Activated T-helper 1 cell treated with anti-CD3 and anti-CD28 coated beads, Interleukin-12 subunit alpha, Interleukin-12 subunit beta, Interleukin-2, Interleukin-4 antibody, amounts not matched to agents 30 ng/mL and 10 ng/mL and 1 ng/mL, durations not matched to agents 14 hours and 24 hours and 36 hours (primary cell): ENCODE measurements around the gene TSLP. TPM values are rescaled to one million over a fixed set of nuclear protein-coding genes. Genes with fewer than 3 reads are reported as not detected.

Source experiments
- DNase-seq: peaks from one replicate; pipeline ENCODE4 v3.0.0; 2021; ENCODE audit warnings: low spot score
- H3K27ac Mint-ChIP-seq: one replicate; pipeline ENCODE4 v1.8.0; 2021; ENCODE audit warnings: mild to moderate bottlenecking, mixed read lengths
- H3K27me3 Mint-ChIP-seq: one replicate; pipeline ENCODE4 v1.8.0; 2022; ENCODE audit warnings: mild to moderate bottlenecking, moderate library complexity, mixed read lengths; ENCODE audit not compliant: insufficient read depth
- H3K36me3 Mint-ChIP-seq: one replicate; pipeline ENCODE4 v1.8.0; 2021; ENCODE audit warnings: low read depth, mixed read lengths
- H3K4me1 Mint-ChIP-seq: one replicate; pipeline ENCODE4 v1.8.0; 2021; ENCODE audit warnings: low read depth, mixed read lengths
- H3K4me3 Mint-ChIP-seq: one replicate; pipeline ENCODE4 v1.8.0; 2021; ENCODE audit warnings: mild to moderate bottlenecking, moderate library complexity, mixed read lengths
- H3K9me3 Mint-ChIP-seq: one replicate; pipeline ENCODE4 v1.8.0; 2021; ENCODE audit warnings: mixed read lengths
- intact Hi-C: fragments of 100-400 bp; cut with micrococcal nuclease; formaldehyde crosslinking; loops from one replicate; pipeline ENCODE4 v1.15.1; 2024
- total RNA-seq: library from RNA; stranded (reverse); gene quantifications from 2 replicates; pipeline ENCODE4 v1.2.3, GENCODE V29; 2022

The TSLP gene
- 0.17 and 0.47 TPM in 2 replicates for total RNA-seq

- Mint-ChIP-seq H3K9me3 (no peaks in the 10 kb centered on the region), H3K27me3 (peaks cover 70% of the 10 kb centered on the region), H3K4me1 (peaks cover 31% of the 10 kb centered on the region), H3K4me3 (peak within 1 kb of the TSS; percentile 86), H3K36me3 (peaks cover 2% of the 10 kb centered on the region), H3K27ac (no peak within 1 kb of the TSS)
- DNase-seq = no peak
- intact Hi-C loops = no loop called here
Observed at GRCh38 chr5:111071413-111071812, at the start of gene TSLP. TSS of gene TSLP (plus strand) at chr5:111071713. CDS start at chr5:111071891, 178 bp downstream.

GRCh38 chr5:111022301-111022700 is 49.2 kb upstream of the TSLP start:
- H3K4me3 Mint-ChIP-seq = no peak overlapping the region
- H3K36me3 Mint-ChIP-seq = no peaks in the 10 kb centered on the region
- H3K27me3 Mint-ChIP-seq = peaks cover 2% of the 10 kb centered on the region
- no peak for DNase-seq
- intact Hi-C loops = no loop called here
- no peaks in the 10 kb centered on the region for H3K4me1 Mint-ChIP-seq
- H3K27ac Mint-ChIP-seq = no peak overlapping the region
- no peaks in the 10 kb centered on the region for H3K9me3 Mint-ChIP-seq

GRCh38 chr5:111028865-111029264 is 42.6 kb upstream of the TSLP start:
- intact Hi-C loops = no loop called here
- H3K36me3 Mint-ChIP-seq = no peaks in the 10 kb centered on the region
- no peak overlapping the region for H3K27ac Mint-ChIP-seq
- H3K4me3 Mint-ChIP-seq = no peak overlapping the region
- peaks cover 4% of the 10 kb centered on the region for H3K27me3 Mint-ChIP-seq
- H3K9me3 Mint-ChIP-seq = no peaks in the 10 kb centered on the region
- DNase-seq = no peak
- H3K4me1 Mint-ChIP-seq = no peaks in the 10 kb centered on the region

GRCh38 chr5:111043712-111044506 is 27.6 kb upstream of the TSLP start:
- peaks cover 4% of the 10 kb centered on the region for H3K27me3 Mint-ChIP-seq
- no peaks in the 10 kb centered on the region for H3K36me3 Mint-ChIP-seq
- H3K9me3 Mint-ChIP-seq = no peaks in the 10 kb centered on the region
- no peak overlapping the region for H3K27ac Mint-ChIP-seq
- intact Hi-C loops = no loop called here
- no peak overlapping the region for H3K4me3 Mint-ChIP-seq
- H3K4me1 Mint-ChIP-seq = no peaks in the 10 kb centered on the region
- DNase-seq = no peak

DNA sequence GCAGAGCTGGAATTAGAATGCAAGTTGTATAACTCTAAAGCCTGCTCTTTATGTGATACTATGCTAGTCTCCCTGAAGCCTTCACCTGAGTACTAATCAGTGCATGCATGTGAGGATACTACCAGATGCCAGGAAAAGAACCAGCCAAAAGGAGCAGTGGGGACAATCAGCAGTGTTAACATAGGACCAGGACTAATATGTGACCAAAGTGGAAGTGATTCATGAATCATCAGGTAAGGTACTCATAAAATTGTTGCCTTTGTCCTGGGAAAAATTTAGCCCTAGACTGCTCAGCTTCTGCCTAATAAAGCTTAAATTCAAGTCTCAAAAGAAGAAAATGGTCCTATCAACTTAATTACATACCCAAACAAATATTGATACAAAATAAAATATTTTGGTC is 13.4 kb upstream of the TSLP start:
- Mint-ChIP-seq H3K4me3 (no peak overlapping the region), H3K36me3 (no peaks in the 10 kb centered on the region), H3K27me3 (peaks cover 28% of the 10 kb centered on the region), H3K9me3 (no peaks in the 10 kb centered on the region), H3K4me1 (no peaks in the 10 kb centered on the region), H3K27ac (no peak overlapping the region)
- DNase-seq = no peak
- intact Hi-C loops = no loop called here

DNA sequence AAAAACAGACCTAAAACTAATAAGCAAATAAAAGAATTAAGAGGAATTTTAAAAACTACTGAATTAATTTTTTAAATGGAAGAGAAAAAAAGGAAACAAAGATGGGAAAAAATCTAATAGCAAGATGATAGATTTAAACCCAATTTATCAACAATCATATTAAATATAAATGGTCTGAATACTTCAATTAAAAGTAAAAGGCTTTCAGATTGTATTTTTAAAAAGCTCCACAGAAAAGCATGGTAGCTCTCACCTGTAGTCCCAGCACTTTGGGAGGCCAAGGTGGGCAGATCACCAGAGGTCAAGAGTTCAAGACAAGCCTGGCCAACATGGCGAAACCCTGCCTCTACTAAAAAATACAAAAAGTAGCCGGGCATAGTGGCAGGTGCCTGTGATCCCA is 11.3 kb upstream of the TSLP start:
- Mint-ChIP-seq H3K4me3 (no peak overlapping the region), H3K4me1 (no peaks in the 10 kb centered on the region), H3K27ac (no peak overlapping the region), H3K36me3 (no peaks in the 10 kb centered on the region), H3K27me3 (peaks cover 31% of the 10 kb centered on the region), H3K9me3 (no peaks in the 10 kb centered on the region)
- DNase-seq = no peak
- intact Hi-C loops = no loop called here

- H3K27me3 Mint-ChIP-seq = peaks cover 41% of the 10 kb centered on the region
- no peak overlapping the region for H3K27ac Mint-ChIP-seq
- intact Hi-C loops = loop anchor here (2.0 kb wide), 1 partner anchor 305 kb away; no protein-coding TSS in a partner anchor
- no peaks in the 10 kb centered on the region for H3K4me1 Mint-ChIP-seq
- H3K36me3 Mint-ChIP-seq = no peaks in the 10 kb centered on the region
- H3K4me3 Mint-ChIP-seq = no peak overlapping the region
- H3K9me3 Mint-ChIP-seq = no peaks in the 10 kb centered on the region
- DNase-seq = no peak
Observed at GRCh38 chr5:111061618-111062017, 9.9 kb upstream of the TSLP start.

DNA sequence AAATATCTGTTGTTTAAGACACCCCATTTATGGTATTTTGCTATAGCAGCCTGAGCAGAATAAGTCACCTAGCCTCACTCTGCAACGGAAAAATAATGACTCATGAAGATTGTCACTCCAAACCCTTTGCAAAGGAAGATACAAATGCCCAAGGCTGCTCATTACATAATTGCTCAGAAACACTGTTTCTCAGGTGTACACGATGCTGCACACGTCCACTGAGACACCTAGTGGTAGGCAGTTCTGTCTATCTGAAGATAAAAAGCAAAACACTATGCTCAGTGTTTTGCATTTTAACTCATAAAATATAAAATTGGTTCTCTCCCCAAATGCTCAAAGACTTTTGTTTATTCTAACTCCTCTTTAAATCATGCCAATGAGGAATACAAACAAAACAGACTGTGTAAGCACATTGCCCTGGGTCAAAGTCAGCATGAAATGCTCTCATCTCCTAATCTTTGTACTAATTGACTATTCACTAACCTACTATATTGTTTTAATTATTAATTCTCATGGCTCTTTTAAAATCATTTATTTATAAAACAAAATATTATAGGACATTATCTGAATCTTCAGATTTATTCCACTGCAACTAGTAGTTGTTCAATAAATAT is 7.7 kb upstream of the TSLP start:
- Mint-ChIP-seq H3K4me3 (no peak overlapping the region), H3K9me3 (no peaks in the 10 kb centered on the region), H3K27me3 (peaks cover 54% of the 10 kb centered on the region), H3K4me1 (no peaks in the 10 kb centered on the region), H3K36me3 (no peaks in the 10 kb centered on the region), H3K27ac (no peak overlapping the region)
- DNase-seq = no peak
- intact Hi-C loops = loop anchor here (2.0 kb wide), 1 partner anchor 307 kb away; no protein-coding TSS in a partner anchor

DNA sequence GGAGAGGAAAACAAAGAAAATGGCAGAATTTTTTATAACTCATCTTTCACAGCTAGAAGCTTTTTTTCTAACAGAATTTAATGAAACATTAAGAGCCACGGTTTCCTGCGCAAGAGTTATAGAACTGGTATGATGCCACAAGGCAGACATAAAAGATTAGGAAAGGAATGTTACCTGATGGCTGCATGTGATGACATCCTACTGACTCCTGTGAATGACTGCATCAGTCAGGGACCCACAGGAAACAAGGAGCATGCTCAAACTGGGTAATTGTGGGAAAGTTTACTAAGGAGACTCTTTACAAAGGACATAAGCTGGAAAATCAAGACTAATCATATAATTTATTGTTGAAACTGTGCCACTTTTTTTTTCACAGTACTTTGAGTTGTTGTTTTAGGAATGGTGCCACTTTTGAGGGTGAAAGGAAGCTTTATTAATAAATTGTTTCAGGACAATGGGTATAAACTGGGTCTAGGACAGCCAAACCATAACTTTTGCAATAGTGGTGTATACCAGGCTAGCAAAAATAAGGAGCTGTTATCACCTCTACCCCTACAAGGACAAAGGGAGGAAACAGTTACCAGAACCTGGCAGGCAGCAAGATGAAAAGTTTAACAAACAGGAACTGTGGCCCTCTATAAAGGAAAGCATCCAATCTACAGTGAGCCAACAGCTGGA is 5.1 kb upstream of the TSLP start:
- no peak for DNase-seq
- Mint-ChIP-seq H3K27ac (no peak overlapping the region), H3K4me1 (peaks cover 10% of the 10 kb centered on the region), H3K27me3 (peaks cover 76% of the 10 kb centered on the region), H3K4me3 (no peak overlapping the region), H3K36me3 (no peaks in the 10 kb centered on the region), H3K9me3 (no peaks in the 10 kb centered on the region)
- intact Hi-C loops = no loop called here

GRCh38 chr5:111068213-111068612 is 3.3 kb upstream of the TSLP start:
- Mint-ChIP-seq H3K4me1 (peaks cover 22% of the 10 kb centered on the region), H3K27ac (no peak overlapping the region), H3K9me3 (no peaks in the 10 kb centered on the region), H3K4me3 (no peak overlapping the region), H3K27me3 (peaks cover 86% of the 10 kb centered on the region), H3K36me3 (no peaks in the 10 kb centered on the region)
- intact Hi-C loops = no loop called here
- DNase-seq = no peak

GRCh38 chr5:111069839-111070238 is 1.7 kb upstream of the TSLP start:
- H3K4me3 Mint-ChIP-seq = no peak overlapping the region
- DNase-seq = no peak

DNA sequence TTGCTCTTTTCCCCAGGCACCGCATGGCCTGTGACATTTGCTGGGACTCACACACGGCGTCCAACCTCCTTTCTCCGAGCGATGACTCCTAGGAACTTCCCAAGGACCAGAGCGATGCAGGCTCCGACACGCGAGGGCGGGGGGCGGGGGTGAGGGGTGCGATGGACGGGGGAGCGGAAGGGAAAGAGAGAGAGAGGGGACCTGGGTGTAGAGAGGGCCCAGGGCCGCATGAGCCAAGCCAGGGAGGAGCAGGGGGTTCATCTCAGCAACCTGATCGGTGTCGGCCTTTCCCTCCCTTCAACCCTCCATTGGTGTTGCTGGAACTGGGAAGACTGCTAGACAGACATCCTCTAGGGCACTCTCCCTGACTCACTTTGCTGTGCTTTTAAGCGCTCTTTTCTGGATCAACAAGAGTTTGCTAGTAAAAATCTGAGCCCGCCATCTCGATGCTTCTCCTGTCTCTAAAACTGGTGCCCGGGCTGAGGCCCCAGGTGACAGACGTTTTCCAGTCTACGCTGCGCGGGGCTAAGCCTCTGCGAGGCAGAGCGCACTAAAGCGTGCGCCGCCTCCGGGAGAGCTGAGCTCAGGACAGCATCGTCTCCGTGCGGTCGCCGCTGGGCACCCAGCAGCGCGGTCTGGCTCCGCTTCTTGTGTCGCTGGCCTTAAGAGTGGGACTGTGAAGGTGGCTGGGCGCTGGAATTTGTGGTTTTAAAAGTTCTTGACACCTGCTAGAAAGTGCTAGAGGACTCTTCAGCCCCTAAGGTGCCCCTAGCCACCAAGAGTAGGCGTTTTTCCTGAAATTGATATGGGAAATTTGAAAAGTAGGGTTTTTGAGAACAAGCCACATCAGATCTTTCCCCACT is 1.0 kb upstream of the TSLP start:
- Mint-ChIP-seq H3K27me3 (peaks cover 79% of the 10 kb centered on the region), H3K36me3 (peaks cover 2% of the 10 kb centered on the region), H3K9me3 (no peaks in the 10 kb centered on the region), H3K4me1 (peaks cover 31% of the 10 kb centered on the region), H3K4me3 (peak overlapping the region; percentile 23), H3K27ac (no peak overlapping the region)
- no peak for DNase-seq
- intact Hi-C loops = no loop called here

More at GRCh38 chr5:111069839-111070238, 1.7 kb upstream of the TSLP start:
- intact Hi-C loops = no loop called here
- H3K27me3 Mint-ChIP-seq = peaks cover 84% of the 10 kb centered on the region
- H3K36me3 Mint-ChIP-seq = peaks cover 2% of the 10 kb centered on the region
- H3K4me1 Mint-ChIP-seq = peaks cover 31% of the 10 kb centered on the region
- H3K27ac Mint-ChIP-seq = no peak overlapping the region
- H3K9me3 Mint-ChIP-seq = no peaks in the 10 kb centered on the region
